ENCODE data around the gene GLT6D1. TPM values are rescaled to one million over a fixed set of nuclear protein-coding genes. Genes with fewer than 3 reads are reported as not detected.
"Not testable (repeated sequence)": the region's sequence is repeated elsewhere in the genome, so short reads cannot be mapped to it uniquely, and the experiment has no call there.

GLT6D1 gene
- total and polyA plus RNA-seq, 5 donors, result not detected

- Histone ChIP-seq H3K27me3 (ENCODE audit: control insufficient read depth, insufficient read depth) (no peaks in the 10 kb centered on the region), H3K27ac (ENCODE audit: low read length) (no peak overlapping the region), H3K9me3 (ENCODE audit: control insufficient read depth, low read length) (no peaks in the 10 kb centered on the region), H3K4me3 (ENCODE audit: low read length) (no peak overlapping the region), H3K4me1 (ENCODE audit: control insufficient read depth, insufficient read depth, low read length) (no peaks in the 10 kb centered on the region)
- WGBS, result 84% methylated on average over 8 of the region's 8 CpGs
- intact Hi-C loops (cut with DNase I), result no loop called here
- no peak for ATAC-seq
- no peak for DNase-seq
Observed at GRCh38 chr9:135673941-135674340, 34.6 kb upstream of the GLT6D1 start.

- H3K4me1 ChIP-seq (ENCODE audit: control insufficient read depth, insufficient read depth, low read length); H3K27me3 ChIP-seq (ENCODE audit: control insufficient read depth, insufficient read depth); H3K4me3 ChIP-seq (ENCODE audit: low read length); ATAC-seq; H3K27ac ChIP-seq (ENCODE audit: low read length); DNase-seq; H3K9me3 ChIP-seq (ENCODE audit: control insufficient read depth, low read length); intact Hi-C loops (cut with DNase I): not testable (repeated sequence)
- 90% methylated on average over 7 of the region's 7 CpGs for WGBS
Observed at GRCh38 chr9:135672786-135673185, 33.4 kb upstream of the GLT6D1 start.

GRCh38 chr9:135671591-135672041 is 32.3 kb upstream of the GLT6D1 start:
- WGBS, result 49% methylated on average over 17 of the region's 17 CpGs
- ATAC-seq (no peak), DNase-seq (peak in 1 of 3 donors; percentile 3)
- Histone ChIP-seq H3K27me3 (ENCODE audit: control insufficient read depth, insufficient read depth) (no peaks in the 10 kb centered on the region), H3K4me3 (ENCODE audit: low read length) (no peak overlapping the region), H3K4me1 (ENCODE audit: control insufficient read depth, insufficient read depth, low read length) (no peaks in the 10 kb centered on the region), H3K9me3 (ENCODE audit: control insufficient read depth, low read length) (no peaks in the 10 kb centered on the region), H3K27ac (ENCODE audit: low read length) (no peak overlapping the region)
- intact Hi-C loops (cut with DNase I), result no loop called here

- H3K4me3 ChIP-seq (ENCODE audit: low read length), result no peak overlapping the region
- no peaks in the 10 kb centered on the region for H3K9me3 ChIP-seq (ENCODE audit: control insufficient read depth, low read length)
- H3K4me1 ChIP-seq (ENCODE audit: control insufficient read depth, insufficient read depth, low read length), result no peaks in the 10 kb centered on the region
- DNase-seq (no peak), ATAC-seq (no peak)
- H3K27me3 ChIP-seq (ENCODE audit: control insufficient read depth, insufficient read depth), result no peaks in the 10 kb centered on the region
- intact Hi-C loops (cut with DNase I), result no loop called here
- 85% methylated on average over 41 of the region's 41 CpGs for WGBS
- no peak overlapping the region for H3K27ac ChIP-seq (ENCODE audit: low read length)
Observed at GRCh38 chr9:135670721-135671590, 31.6 kb upstream of the GLT6D1 start.

- DNase-seq, result no peak
- 92% methylated on average over 9 of the region's 9 CpGs for WGBS
- peak in 1 of 2 donors; percentile 24 for ATAC-seq
- H3K27ac ChIP-seq (ENCODE audit: low read length), result no peak overlapping the region
- H3K27me3 ChIP-seq (ENCODE audit: control insufficient read depth, insufficient read depth), result no peaks in the 10 kb centered on the region
- H3K4me1 ChIP-seq (ENCODE audit: control insufficient read depth, insufficient read depth, low read length), result no peaks in the 10 kb centered on the region
- intact Hi-C loops (cut with DNase I), result no loop called here
- no peak overlapping the region for H3K4me3 ChIP-seq (ENCODE audit: low read length)
- no peaks in the 10 kb centered on the region for H3K9me3 ChIP-seq (ENCODE audit: control insufficient read depth, low read length)
Observed at GRCh38 chr9:135669616-135670285, 30.4 kb upstream of the GLT6D1 start.

GRCh38 chr9:135669018-135669417 is 29.7 kb upstream of the GLT6D1 start:
- ATAC-seq; H3K9me3 ChIP-seq (ENCODE audit: control insufficient read depth, low read length); H3K4me1 ChIP-seq (ENCODE audit: control insufficient read depth, insufficient read depth, low read length); H3K27ac ChIP-seq (ENCODE audit: low read length); intact Hi-C loops (cut with DNase I); H3K4me3 ChIP-seq (ENCODE audit: low read length); DNase-seq; H3K27me3 ChIP-seq (ENCODE audit: control insufficient read depth, insufficient read depth): not testable (repeated sequence)
- 87% methylated on average over 5 of the region's 5 CpGs for WGBS

- Histone ChIP-seq H3K4me1 (ENCODE audit: control insufficient read depth, insufficient read depth, low read length) (no peaks in the 10 kb centered on the region), H3K9me3 (ENCODE audit: control insufficient read depth, low read length) (no peaks in the 10 kb centered on the region), H3K27ac (ENCODE audit: low read length) (no peak overlapping the region), H3K27me3 (ENCODE audit: control insufficient read depth, insufficient read depth) (no peaks in the 10 kb centered on the region), H3K4me3 (ENCODE audit: low read length) (no peak overlapping the region)
- intact Hi-C loops (cut with DNase I), result no loop called here
- no peak for ATAC-seq
- WGBS, result 70% methylated on average over 9 of the region's 9 CpGs
- DNase-seq, result no peak
Observed at GRCh38 chr9:135667463-135668001, 28.2 kb upstream of the GLT6D1 start.

GRCh38 chr9:135666534-135667462 is 27.5 kb upstream of the GLT6D1 start:
- no peaks in the 10 kb centered on the region for H3K27me3 ChIP-seq (ENCODE audit: control insufficient read depth, insufficient read depth)
- H3K9me3 ChIP-seq (ENCODE audit: control insufficient read depth, low read length), result no peaks in the 10 kb centered on the region
- DNase-seq (no peak), ATAC-seq (no peak)
- intact Hi-C loops (cut with DNase I), result no loop called here
- no peaks in the 10 kb centered on the region for H3K4me1 ChIP-seq (ENCODE audit: control insufficient read depth, insufficient read depth, low read length)
- 62% methylated on average over 29 of the region's 29 CpGs for WGBS
- no peak overlapping the region for H3K4me3 ChIP-seq (ENCODE audit: low read length)
- H3K27ac ChIP-seq (ENCODE audit: low read length), result no peak overlapping the region

- Histone ChIP-seq H3K27ac (ENCODE audit: low read length) (no peak overlapping the region), H3K4me3 (ENCODE audit: low read length) (no peak overlapping the region), H3K9me3 (ENCODE audit: control insufficient read depth, low read length) (no peaks in the 10 kb centered on the region), H3K4me1 (ENCODE audit: control insufficient read depth, insufficient read depth, low read length) (no peaks in the 10 kb centered on the region), H3K27me3 (ENCODE audit: control insufficient read depth, insufficient read depth) (no peaks in the 10 kb centered on the region)
- intact Hi-C loops (cut with DNase I), result no loop called here
- WGBS, result 81% methylated on average over 12 of the region's 12 CpGs
- no peak for ATAC-seq
- no peak for DNase-seq
Observed at GRCh38 chr9:135665795-135666189, 26.5 kb upstream of the GLT6D1 start.

GRCh38 chr9:135664801-135665794 is 25.8 kb upstream of the GLT6D1 start:
- H3K4me3 ChIP-seq (ENCODE audit: low read length), result no peak overlapping the region
- H3K27me3 ChIP-seq (ENCODE audit: control insufficient read depth, insufficient read depth), result no peaks in the 10 kb centered on the region
- 80% methylated on average over 32 of the region's 32 CpGs for WGBS
- no peak for ATAC-seq
- no peaks in the 10 kb centered on the region for H3K9me3 ChIP-seq (ENCODE audit: control insufficient read depth, low read length)
- intact Hi-C loops (cut with DNase I), result no loop called here
- H3K4me1 ChIP-seq (ENCODE audit: control insufficient read depth, insufficient read depth, low read length), result no peaks in the 10 kb centered on the region
- H3K27ac ChIP-seq (ENCODE audit: low read length), result no peak overlapping the region
- no peak for DNase-seq
